ENCODE data around the gene HMGCS2.

Gene HMGCS2

GRCh38 chr1:119771016-119771415 is 2.3 kb upstream of the HMGCS2 start:
- Histone ChIP-seq H3K4me3 (ENCODE audit: insufficient read depth in 1 of 2, low read depth in 1 of 2, low read length in 2 of 2) (no peak overlapping the region), H3K23ac (ENCODE audit: low read length in 2 of 2) (no peak overlapping the region), H3K9me3 (ENCODE audit: control insufficient read depth, low read length) (no peaks in the 10 kb centered on the region), H3K79me1 (replicated peaks; ENCODE audit: low read length, poor library complexity, severe bottlenecking) (no peaks in the 10 kb centered on the region), H3K4me2 (ENCODE audit: low read length, poor library complexity, severe bottlenecking) (no peak overlapping the region), H2AK5ac (ENCODE audit: low read length, severe bottlenecking) (no peak overlapping the region), H3K4me1 (ENCODE audit: control insufficient read depth, insufficient read depth, low read depth, low read length) (peaks cover 10% of the 10 kb centered on the region), H2AFZ (ENCODE audit: low read depth, low read length) (no peak overlapping the region), H3K36me3 (ENCODE audit: control insufficient read depth in 1 of 2, insufficient read depth in 2 of 2, low read depth in 1 of 2, low read length in 2 of 2) (no peaks in the 10 kb centered on the region), H2BK5ac (ENCODE audit: low read depth, low read length, poor library complexity, severe bottlenecking) (no peak overlapping the region), H4K8ac (ENCODE audit: low read length) (no peak overlapping the region), H3K27me3 (ENCODE audit: control insufficient read depth in 1 of 2, insufficient read depth in 1 of 2, low read length in 2 of 2) (peaks cover 11 to 35% of the 10 kb centered on the region in 2 experiments), H2BK15ac (ENCODE audit: low read depth, poor library complexity, severe bottlenecking) (no peak overlapping the region), H4K91ac (ENCODE audit: low read length) (no peak overlapping the region), H3K27ac (ENCODE audit: low read length, poor library complexity, severe bottlenecking) (no peak overlapping the region), H2BK12ac (ENCODE audit: low read length in 2 of 2) (no peak overlapping the region), H3K18ac (ENCODE audit: low read depth in 1 of 2, low read length in 2 of 2) (no peak overlapping the region), H3K4ac (ENCODE audit: low read depth in 1 of 2, low read length in 2 of 2) (no peak overlapping the region), H2BK120ac (ENCODE audit: low read depth, low read length) (no peak overlapping the region), H3K9ac (ENCODE audit: low read length) (no peak overlapping the region), H3K14ac (ENCODE audit: low read length in 2 of 2) (no peak overlapping the region)
- DNase-seq = no peak
- WGBS = 71% methylated on average over 2 of the region's 2 CpGs

- H2BK15ac ChIP-seq (ENCODE audit: low read depth, poor library complexity, severe bottlenecking) = no peak overlapping the region
- no peak overlapping the region for H2AFZ ChIP-seq (ENCODE audit: low read depth, low read length)
- H3K4me2 ChIP-seq (ENCODE audit: low read length, poor library complexity, severe bottlenecking) = no peak overlapping the region
- no peak overlapping the region for H3K4ac ChIP-seq (ENCODE audit: low read depth in 1 of 2, low read length in 2 of 2)
- H4K91ac ChIP-seq (ENCODE audit: low read length) = no peak overlapping the region
- no peaks in the 10 kb centered on the region for H3K79me1 ChIP-seq (replicated peaks; ENCODE audit: low read length, poor library complexity, severe bottlenecking)
- H3K18ac ChIP-seq (ENCODE audit: low read depth in 1 of 2, low read length in 2 of 2) = no peak overlapping the region
- no peak overlapping the region for H3K14ac ChIP-seq (ENCODE audit: low read length in 2 of 2)
- H3K9ac ChIP-seq (ENCODE audit: low read length) = no peak overlapping the region
- no peak overlapping the region for H4K8ac ChIP-seq (ENCODE audit: low read length)
- H3K23ac ChIP-seq (ENCODE audit: low read length in 2 of 2) = no peak overlapping the region
- H3K36me3 ChIP-seq (ENCODE audit: control insufficient read depth in 1 of 2, insufficient read depth in 2 of 2, low read depth in 1 of 2, low read length in 2 of 2) = no peaks in the 10 kb centered on the region
- peaks cover 7% of the 10 kb centered on the region for H3K9me3 ChIP-seq (ENCODE audit: control insufficient read depth, low read length)
- no peak overlapping the region for H2AK5ac ChIP-seq (ENCODE audit: low read length, severe bottlenecking)
- peaks cover 15 to 36% of the 10 kb centered on the region in 2 experiments for H3K27me3 ChIP-seq (ENCODE audit: control insufficient read depth in 1 of 2, insufficient read depth in 1 of 2, low read length in 2 of 2)
- no peak overlapping the region for H2BK12ac ChIP-seq (ENCODE audit: low read length in 2 of 2)
- WGBS = 85% methylated on average over 2 of the region's 2 CpGs
- no peak overlapping the region for H3K27ac ChIP-seq (ENCODE audit: low read length, poor library complexity, severe bottlenecking)
- peaks cover 3% of the 10 kb centered on the region for H3K4me1 ChIP-seq (ENCODE audit: control insufficient read depth, insufficient read depth, low read depth, low read length)
- DNase-seq = no peak
- H2BK120ac ChIP-seq (ENCODE audit: low read depth, low read length) = no peak overlapping the region
- H2BK5ac ChIP-seq (ENCODE audit: low read depth, low read length, poor library complexity, severe bottlenecking) = no peak overlapping the region
- no peak overlapping the region for H3K4me3 ChIP-seq (ENCODE audit: insufficient read depth in 1 of 2, low read depth in 1 of 2, low read length in 2 of 2)
Measured at GRCh38 chr1:119767486-119767885, 1.2 kb downstream of the HMGCS2 start.

- no peak overlapping the region for H3K18ac ChIP-seq (ENCODE audit: low read depth in 1 of 2, low read length in 2 of 2)
- H4K91ac ChIP-seq (ENCODE audit: low read length) = no peak overlapping the region
- H3K4me2 ChIP-seq (ENCODE audit: low read length, poor library complexity, severe bottlenecking) = no peak overlapping the region
- no peak overlapping the region for H3K9ac ChIP-seq (ENCODE audit: low read length)
- no peak overlapping the region for H2BK5ac ChIP-seq (ENCODE audit: low read depth, low read length, poor library complexity, severe bottlenecking)
- no peak overlapping the region for H3K4me3 ChIP-seq (ENCODE audit: insufficient read depth in 1 of 2, low read depth in 1 of 2, low read length in 2 of 2)
- H2BK120ac ChIP-seq (ENCODE audit: low read depth, low read length) = no peak overlapping the region
- no peak overlapping the region for H3K4ac ChIP-seq (ENCODE audit: low read depth in 1 of 2, low read length in 2 of 2)
- no peak overlapping the region for H2BK15ac ChIP-seq (ENCODE audit: low read depth, poor library complexity, severe bottlenecking)
- no peak overlapping the region for H3K27ac ChIP-seq (ENCODE audit: low read length, poor library complexity, severe bottlenecking)
- no peak overlapping the region for H3K23ac ChIP-seq (ENCODE audit: low read length in 2 of 2)
- no peak overlapping the region for H4K8ac ChIP-seq (ENCODE audit: low read length)
- H3K9me3 ChIP-seq (ENCODE audit: control insufficient read depth, low read length) = peaks cover 7% of the 10 kb centered on the region
- no peak overlapping the region for H2AK5ac ChIP-seq (ENCODE audit: low read length, severe bottlenecking)
- H2AFZ ChIP-seq (ENCODE audit: low read depth, low read length) = no peak overlapping the region
- no peak overlapping the region for H3K14ac ChIP-seq (ENCODE audit: low read length in 2 of 2)
- no peaks in the 10 kb centered on the region for H3K36me3 ChIP-seq (ENCODE audit: control insufficient read depth in 1 of 2, insufficient read depth in 2 of 2, low read depth in 1 of 2, low read length in 2 of 2)
- peaks cover 15 to 36% of the 10 kb centered on the region in 2 experiments for H3K27me3 ChIP-seq (ENCODE audit: control insufficient read depth in 1 of 2, insufficient read depth in 1 of 2, low read length in 2 of 2)
- no peak overlapping the region for H2BK12ac ChIP-seq (ENCODE audit: low read length in 2 of 2)
- peaks cover 3% of the 10 kb centered on the region for H3K4me1 ChIP-seq (ENCODE audit: control insufficient read depth, insufficient read depth, low read depth, low read length)
- WGBS = 92% methylated on average over 3 of the region's 4 CpGs
- H3K79me1 ChIP-seq (replicated peaks; ENCODE audit: low read length, poor library complexity, severe bottlenecking) = no peaks in the 10 kb centered on the region
- no peak for DNase-seq
Measured at GRCh38 chr1:119766374-119766794, 2.3 kb downstream of the HMGCS2 start.

GRCh38 chr1:119764220-119764619 is 4.5 kb downstream of the HMGCS2 start:
- Histone ChIP-seq H3K9ac (ENCODE audit: low read length) (no peak overlapping the region), H3K4me3 (ENCODE audit: insufficient read depth in 1 of 2, low read depth in 1 of 2, low read length in 2 of 2) (no peak overlapping the region), H3K27me3 (ENCODE audit: control insufficient read depth in 1 of 2, insufficient read depth in 1 of 2, low read length in 2 of 2) (peaks cover 15 to 20% of the 10 kb centered on the region in 2 experiments), H2BK12ac (ENCODE audit: low read length in 2 of 2) (no peak overlapping the region), H2AK5ac (ENCODE audit: low read length, severe bottlenecking) (no peak overlapping the region), H2AFZ (ENCODE audit: low read depth, low read length) (no peak overlapping the region), H3K36me3 (ENCODE audit: control insufficient read depth in 1 of 2, insufficient read depth in 2 of 2, low read depth in 1 of 2, low read length in 2 of 2) (no peaks in the 10 kb centered on the region), H3K18ac (ENCODE audit: low read depth in 1 of 2, low read length in 2 of 2) (no peak overlapping the region), H3K9me3 (ENCODE audit: control insufficient read depth, low read length) (peaks cover 7% of the 10 kb centered on the region), H3K4me1 (ENCODE audit: control insufficient read depth, insufficient read depth, low read depth, low read length) (peaks cover 2% of the 10 kb centered on the region), H2BK120ac (ENCODE audit: low read depth, low read length) (no peak overlapping the region), H3K79me1 (replicated peaks; ENCODE audit: low read length, poor library complexity, severe bottlenecking) (no peaks in the 10 kb centered on the region), H4K91ac (ENCODE audit: low read length) (no peak overlapping the region), H4K8ac (ENCODE audit: low read length) (no peak overlapping the region), H3K4ac (ENCODE audit: low read depth in 1 of 2, low read length in 2 of 2) (no peak overlapping the region), H3K4me2 (ENCODE audit: low read length, poor library complexity, severe bottlenecking) (no peak overlapping the region), H3K27ac (ENCODE audit: low read length, poor library complexity, severe bottlenecking) (no peak overlapping the region), H2BK5ac (ENCODE audit: low read depth, low read length, poor library complexity, severe bottlenecking) (no peak overlapping the region), H3K23ac (ENCODE audit: low read length in 2 of 2) (no peak overlapping the region), H3K14ac (ENCODE audit: low read length in 2 of 2) (no peak overlapping the region), H2BK15ac (ENCODE audit: low read depth, poor library complexity, severe bottlenecking) (no peak overlapping the region)
- 91% methylated on average over 5 of the region's 6 CpGs for WGBS
- no peak for DNase-seq
